ENCODE measurements around the gene UNC13C.
A peak's percentile ranks its signal among the peaks of the same experiment; 100 is the strongest.

The UNC13C gene

DNA sequence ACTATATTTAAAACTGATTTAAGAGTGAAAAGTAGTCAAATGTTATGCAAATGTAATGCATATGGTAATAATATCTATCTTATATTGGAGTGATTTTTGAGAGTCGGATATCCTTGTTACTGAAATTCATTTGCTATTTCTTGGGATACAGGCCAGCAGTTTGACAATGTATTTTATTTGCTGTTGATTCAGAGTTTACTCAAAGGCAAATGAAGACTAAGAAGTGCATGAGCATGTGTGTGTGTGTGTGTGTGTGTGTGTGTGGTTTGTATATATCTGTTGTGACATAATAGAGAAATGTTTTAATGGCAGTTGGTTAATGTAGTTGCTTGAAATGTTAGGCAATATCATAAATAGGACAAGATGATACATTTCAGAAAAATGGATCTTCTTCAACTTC is 39.0 kb downstream of the UNC13C start:
- no peaks in the 10 kb centered on the region for H3K79me1 ChIP-seq (ENCODE audit: low read length)
- H3K27ac ChIP-seq (ENCODE audit: low read depth, low read length) = no peak overlapping the region
- no peak overlapping the region for H4K8ac ChIP-seq (ENCODE audit: low read depth, low read length)
- no CpG with 5 or more reads among the region's 1 CpG for WGBS (ENCODE audit: extremely low coverage, insufficient coverage, insufficient read length)
- no peak overlapping the region for H3K9ac ChIP-seq (ENCODE audit: low read length)
- H3K27me3 ChIP-seq (ENCODE audit: insufficient read depth, low read length) = no peaks in the 10 kb centered on the region
- H3K4ac ChIP-seq (ENCODE audit: low read depth, low read length) = no peak overlapping the region
- no peak overlapping the region for H2AFZ ChIP-seq (ENCODE audit: insufficient read depth, low read length, poor library complexity)
- no peak overlapping the region for H4K91ac ChIP-seq (ENCODE audit: low read depth, low read length)
- no peak overlapping the region for H4K12ac ChIP-seq (ENCODE audit: low read depth, low read length)
- no peak overlapping the region for H3K4me3 ChIP-seq (ENCODE audit: low read depth, low read length)
- H2BK12ac ChIP-seq (ENCODE audit: low read length) = no peak overlapping the region
- no peaks in the 10 kb centered on the region for H3K9me3 ChIP-seq (ENCODE audit: insufficient read depth, low read depth, low read length)
- H3K36me3 ChIP-seq (ENCODE audit: control insufficient read depth in 1 of 2, insufficient read depth in 2 of 2, low read length in 2 of 2) = no peaks in the 10 kb centered on the region
- H2AK5ac ChIP-seq (ENCODE audit: low read length) = no peak overlapping the region
- no peak overlapping the region for H3K14ac ChIP-seq (ENCODE audit: low read length)
- H2BK5ac ChIP-seq (ENCODE audit: low read depth, low read length, poor library complexity) = no peak overlapping the region
- no peak overlapping the region for H3K18ac ChIP-seq (ENCODE audit: low read length)
- no peak overlapping the region for H2BK120ac ChIP-seq (ENCODE audit: insufficient read depth, low read length, poor library complexity)
- no peaks in the 10 kb centered on the region for H3K4me1 ChIP-seq (ENCODE audit: control insufficient read depth in 1 of 2, insufficient read depth in 2 of 2, low read length in 2 of 2)
- no peak overlapping the region for H3K23ac ChIP-seq (ENCODE audit: low read length)
- no peak overlapping the region for H3K4me2 ChIP-seq (ENCODE audit: low read length)
- H3K79me2 ChIP-seq (ENCODE audit: control insufficient read depth, insufficient read depth, low read length, poor library complexity) = no peaks in the 10 kb centered on the region
- no peak for DNase-seq

DNA sequence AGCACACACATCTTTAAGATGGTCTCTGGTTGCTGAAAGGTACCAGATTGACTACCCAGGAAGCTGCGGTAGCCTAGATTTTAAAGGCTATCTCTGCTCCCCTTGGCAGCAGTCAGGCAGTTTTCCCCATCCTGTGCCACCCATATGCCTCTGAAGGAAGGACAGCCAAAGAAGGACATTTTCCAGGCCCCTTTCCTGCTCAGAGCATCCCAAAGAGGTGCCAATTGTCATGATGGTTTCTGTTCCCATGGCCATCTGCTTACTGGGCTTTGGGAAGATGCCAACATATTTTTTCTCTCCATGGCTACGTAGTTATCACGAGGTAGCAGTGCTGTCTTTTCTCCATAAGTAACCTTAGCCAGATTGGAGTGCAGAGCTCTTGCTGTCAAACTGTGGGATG is 39.7 kb downstream of the UNC13C start:
- Histone ChIP-seq H4K12ac (ENCODE audit: low read depth, low read length) (no peak overlapping the region), H3K14ac (ENCODE audit: low read length) (no peak overlapping the region), H3K27ac (ENCODE audit: low read depth, low read length) (no peak overlapping the region), H3K4me2 (ENCODE audit: low read length) (no peak overlapping the region), H2AFZ (ENCODE audit: insufficient read depth, low read length, poor library complexity) (no peak overlapping the region), H4K91ac (ENCODE audit: low read depth, low read length) (no peak overlapping the region), H3K23ac (ENCODE audit: low read length) (no peak overlapping the region), H2BK120ac (ENCODE audit: insufficient read depth, low read length, poor library complexity) (no peak overlapping the region), H3K4me3 (ENCODE audit: low read depth, low read length) (no peak overlapping the region), H3K27me3 (ENCODE audit: insufficient read depth, low read length) (no peaks in the 10 kb centered on the region), H4K8ac (ENCODE audit: low read depth, low read length) (no peak overlapping the region), H2BK5ac (ENCODE audit: low read depth, low read length, poor library complexity) (no peak overlapping the region), H3K9me3 (ENCODE audit: insufficient read depth, low read depth, low read length) (no peaks in the 10 kb centered on the region), H3K4me1 (ENCODE audit: control insufficient read depth in 1 of 2, insufficient read depth in 2 of 2, low read length in 2 of 2) (no peaks in the 10 kb centered on the region), H2BK12ac (ENCODE audit: low read length) (no peak overlapping the region), H3K18ac (ENCODE audit: low read length) (no peak overlapping the region), H2AK5ac (ENCODE audit: low read length) (no peak overlapping the region), H3K36me3 (ENCODE audit: control insufficient read depth in 1 of 2, insufficient read depth in 2 of 2, low read length in 2 of 2) (no peaks in the 10 kb centered on the region), H3K9ac (ENCODE audit: low read length) (no peak overlapping the region), H3K4ac (ENCODE audit: low read depth, low read length) (no peak overlapping the region), H3K79me2 (ENCODE audit: control insufficient read depth, insufficient read depth, low read length, poor library complexity) (no peaks in the 10 kb centered on the region), H3K79me1 (ENCODE audit: low read length) (no peaks in the 10 kb centered on the region)
- no CpG with 5 or more reads among the region's 3 CpGs for WGBS (ENCODE audit: extremely low coverage, insufficient coverage, insufficient read length)
- DNase-seq = no peak

DNA sequence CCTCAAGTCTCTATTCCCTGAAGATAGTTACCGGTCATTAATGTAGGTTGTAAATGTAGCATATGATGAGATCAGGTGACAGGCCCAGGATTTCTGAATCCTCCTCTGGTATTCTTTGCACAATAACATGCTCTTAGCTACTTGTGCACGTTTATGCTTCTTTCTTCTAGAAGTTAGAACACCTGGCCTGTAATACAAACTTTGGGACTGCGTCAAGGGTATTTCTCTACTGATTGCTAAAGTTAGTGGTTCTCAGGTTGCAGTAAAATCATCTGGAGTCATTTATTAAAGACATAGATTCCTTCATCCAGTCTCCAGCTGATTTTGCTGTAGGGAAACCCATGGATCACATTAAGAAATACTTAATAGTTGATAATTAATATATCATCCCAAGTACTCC is 48.0 kb downstream of the UNC13C start:
- DNase-seq = no peak
- Histone ChIP-seq H4K12ac (ENCODE audit: low read depth, low read length) (no peak overlapping the region), H4K8ac (ENCODE audit: low read depth, low read length) (no peak overlapping the region), H2AK5ac (ENCODE audit: low read length) (no peak overlapping the region), H4K91ac (ENCODE audit: low read depth, low read length) (no peak overlapping the region), H3K27ac (ENCODE audit: low read depth, low read length) (no peak overlapping the region), H2BK5ac (ENCODE audit: low read depth, low read length, poor library complexity) (no peak overlapping the region), H2BK12ac (ENCODE audit: low read length) (no peak overlapping the region), H3K4me2 (ENCODE audit: low read length) (no peak overlapping the region), H3K79me2 (ENCODE audit: control insufficient read depth, insufficient read depth, low read length, poor library complexity) (no peaks in the 10 kb centered on the region), H3K27me3 (ENCODE audit: insufficient read depth, low read length) (no peaks in the 10 kb centered on the region), H3K79me1 (ENCODE audit: low read length) (no peaks in the 10 kb centered on the region), H2AFZ (ENCODE audit: insufficient read depth, low read length, poor library complexity) (no peak overlapping the region), H3K36me3 (ENCODE audit: control insufficient read depth in 1 of 2, insufficient read depth in 2 of 2, low read length in 2 of 2) (no peaks in the 10 kb centered on the region), H2BK120ac (ENCODE audit: insufficient read depth, low read length, poor library complexity) (no peak overlapping the region), H3K4me1 (ENCODE audit: control insufficient read depth in 1 of 2, insufficient read depth in 2 of 2, low read length in 2 of 2) (peaks cover 0 to 4% of the 10 kb centered on the region in 2 experiments), H3K9ac (ENCODE audit: low read length) (no peak overlapping the region), H3K4me3 (ENCODE audit: low read depth, low read length) (no peak overlapping the region), H3K18ac (ENCODE audit: low read length) (no peak overlapping the region), H3K14ac (ENCODE audit: low read length) (no peak overlapping the region), H3K4ac (ENCODE audit: low read depth, low read length) (no peak overlapping the region), H3K9me3 (ENCODE audit: insufficient read depth, low read depth, low read length) (no peaks in the 10 kb centered on the region), H3K23ac (ENCODE audit: low read length) (no peak overlapping the region)
- no CpG with 5 or more reads among the region's 3 CpGs for WGBS (ENCODE audit: extremely low coverage, insufficient coverage, insufficient read length)

DNA sequence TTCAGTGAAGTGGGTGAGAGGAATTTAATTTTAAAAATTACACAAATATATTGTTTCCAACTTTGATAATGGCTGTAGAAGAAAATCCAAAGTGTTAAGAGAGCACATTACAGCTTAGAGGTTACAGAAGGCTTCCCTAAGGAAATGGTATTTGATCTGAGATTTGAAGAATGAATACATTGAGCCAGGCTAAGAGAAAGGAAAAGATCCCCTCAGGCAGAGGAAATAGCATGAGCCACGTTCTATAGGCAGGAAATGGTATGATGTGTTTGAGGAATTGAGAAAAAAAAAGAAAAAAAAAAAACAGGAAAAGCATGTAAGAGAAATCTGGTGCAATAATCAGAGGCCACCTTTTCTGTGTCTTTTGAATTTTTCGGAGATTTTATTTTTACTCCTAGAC is 48.6 kb downstream of the UNC13C start:
- H2BK120ac ChIP-seq (ENCODE audit: insufficient read depth, low read length, poor library complexity) = no peak overlapping the region
- no peak overlapping the region for H2AFZ ChIP-seq (ENCODE audit: insufficient read depth, low read length, poor library complexity)
- DNase-seq = peak in 1 of 2 donors; percentile 27
- no peak overlapping the region for H3K14ac ChIP-seq (ENCODE audit: low read length)
- no peak overlapping the region for H3K27ac ChIP-seq (ENCODE audit: low read depth, low read length)
- no peak overlapping the region for H3K4ac ChIP-seq (ENCODE audit: low read depth, low read length)
- peaks cover 0 to 4% of the 10 kb centered on the region in 2 experiments for H3K4me1 ChIP-seq (ENCODE audit: control insufficient read depth in 1 of 2, insufficient read depth in 2 of 2, low read length in 2 of 2)
- no peak overlapping the region for H3K23ac ChIP-seq (ENCODE audit: low read length)
- no peak overlapping the region for H3K4me2 ChIP-seq (ENCODE audit: low read length)
- no CpG with 5 or more reads among the region's 2 CpGs for WGBS (ENCODE audit: extremely low coverage, insufficient coverage, insufficient read length)
- no peaks in the 10 kb centered on the region for H3K79me1 ChIP-seq (ENCODE audit: low read length)
- no peak overlapping the region for H2BK12ac ChIP-seq (ENCODE audit: low read length)
- no peak overlapping the region for H3K4me3 ChIP-seq (ENCODE audit: low read depth, low read length)
- H3K79me2 ChIP-seq (ENCODE audit: control insufficient read depth, insufficient read depth, low read length, poor library complexity) = no peaks in the 10 kb centered on the region
- H2BK5ac ChIP-seq (ENCODE audit: low read depth, low read length, poor library complexity) = no peak overlapping the region
- H3K9ac ChIP-seq (ENCODE audit: low read length) = no peak overlapping the region
- no peaks in the 10 kb centered on the region for H3K27me3 ChIP-seq (ENCODE audit: insufficient read depth, low read length)
- H3K36me3 ChIP-seq (ENCODE audit: control insufficient read depth in 1 of 2, insufficient read depth in 2 of 2, low read length in 2 of 2) = no peaks in the 10 kb centered on the region
- no peak overlapping the region for H2AK5ac ChIP-seq (ENCODE audit: low read length)
- H4K12ac ChIP-seq (ENCODE audit: low read depth, low read length) = no peak overlapping the region
- no peak overlapping the region for H4K8ac ChIP-seq (ENCODE audit: low read depth, low read length)
- no peak overlapping the region for H3K18ac ChIP-seq (ENCODE audit: low read length)
- no peaks in the 10 kb centered on the region for H3K9me3 ChIP-seq (ENCODE audit: insufficient read depth, low read depth, low read length)
- H4K91ac ChIP-seq (ENCODE audit: low read depth, low read length) = no peak overlapping the region

Measured in trophoblast cell (in vitro differentiated cells and primary cell).